Activated B cell treated with CpG ODN at 0.5 μM for 24 hours (primary cell): Measurements from ENCODE around the gene RDH16. TPM values are rescaled to one million over a fixed set of nuclear protein-coding genes. Genes with fewer than 3 reads are reported as not detected.

Experiments
- ATAC-seq: fragments of 200-7000 bp; cut with Tn5 transposase; one replicate; pipeline ENCODE4 v1.10.0; 2021; ENCODE audit warnings: low read depth, mild to moderate bottlenecking, moderate library complexity
- CTCF ChIA-PET: fragments of 350-600 bp; sonication (Branson Sonifier 250); formaldehyde crosslinking; loops from one replicate; lab custom pipeline; 2021; ENCODE audit warnings: antibody characterized with exemption; lab: Charles Lee
- POLR2A ChIA-PET: fragments of 350-600 bp; sonication (Branson Sonifier 250); formaldehyde crosslinking; loops from one replicate; lab custom pipeline; 2021; ENCODE audit warnings: antibody characterized with exemption; lab: Charles Lee
- DNase-seq: peaks from one replicate; pipeline ENCODE4 v3.0.0; 2022
- H3K27ac Mint-ChIP-seq: one replicate; pipeline ENCODE4 v1.8.0; 2020; ENCODE audit warnings: mixed read lengths
- H3K27me3 Mint-ChIP-seq: one replicate; pipeline ENCODE4 v1.8.0; 2021; ENCODE audit warnings: mixed read lengths
- H3K36me3 Mint-ChIP-seq: one replicate; pipeline ENCODE4 v1.8.0; 2021; ENCODE audit warnings: low read depth, mixed read lengths
- H3K4me1 Mint-ChIP-seq: one replicate; pipeline ENCODE4 v1.8.0; 2021; ENCODE audit warnings: mixed read lengths
- H3K4me3 Mint-ChIP-seq: one replicate; pipeline ENCODE4 v1.8.0; 2020; ENCODE audit warnings: mild to moderate bottlenecking, mixed read lengths
- H3K9me3 Mint-ChIP-seq: one replicate; pipeline ENCODE4 v1.8.0; 2020; ENCODE audit warnings: mixed read lengths
- intact Hi-C: fragments of 100-400 bp; cut with micrococcal nuclease; formaldehyde crosslinking; loops from one replicate; pipeline ENCODE4 v1.15.1; 2024
- total RNA-seq: library from RNA; stranded (reverse); gene quantifications from 2 replicates; pipeline ENCODE4 v1.2.3, GENCODE V29; 2022
- TF ChIP-seq, protein P1 (sequence below): fragments of 200-600 bp; IDR thresholded peaks from one replicate; pipeline ENCODE4 v1.8.0; 2022; ENCODE audit warnings: antibody characterized with exemption, mild to moderate bottlenecking

RDH16 gene
- total RNA-seq, 1 donor from 2014 or later: 0.47 TPM

DNA sequence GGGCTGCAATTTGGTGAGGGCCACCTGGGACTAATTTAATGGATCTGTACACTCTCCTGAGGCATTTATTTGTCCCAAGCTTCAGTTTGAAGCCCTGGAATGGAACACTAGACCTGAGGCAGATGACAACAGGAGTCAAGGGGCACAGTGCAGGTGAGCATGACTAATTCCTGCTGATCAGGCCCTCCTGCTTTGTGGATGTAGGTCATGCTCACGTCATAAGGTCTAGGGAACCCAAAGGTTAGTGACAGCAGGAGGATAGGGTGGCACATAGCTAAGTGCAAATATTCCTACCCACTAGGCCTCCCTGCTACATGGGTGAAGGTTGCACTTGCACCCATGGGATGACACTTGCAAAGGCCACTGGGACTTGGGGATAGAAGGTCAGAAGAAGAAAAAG is 54.0 kb downstream of the RDH16 start:
- no peak for ATAC-seq
- intact Hi-C loops: no loop called here
- peaks cover 9% of the 10 kb centered on the region for H3K27me3 Mint-ChIP-seq
- TF ChIP-seq, protein P1, sequence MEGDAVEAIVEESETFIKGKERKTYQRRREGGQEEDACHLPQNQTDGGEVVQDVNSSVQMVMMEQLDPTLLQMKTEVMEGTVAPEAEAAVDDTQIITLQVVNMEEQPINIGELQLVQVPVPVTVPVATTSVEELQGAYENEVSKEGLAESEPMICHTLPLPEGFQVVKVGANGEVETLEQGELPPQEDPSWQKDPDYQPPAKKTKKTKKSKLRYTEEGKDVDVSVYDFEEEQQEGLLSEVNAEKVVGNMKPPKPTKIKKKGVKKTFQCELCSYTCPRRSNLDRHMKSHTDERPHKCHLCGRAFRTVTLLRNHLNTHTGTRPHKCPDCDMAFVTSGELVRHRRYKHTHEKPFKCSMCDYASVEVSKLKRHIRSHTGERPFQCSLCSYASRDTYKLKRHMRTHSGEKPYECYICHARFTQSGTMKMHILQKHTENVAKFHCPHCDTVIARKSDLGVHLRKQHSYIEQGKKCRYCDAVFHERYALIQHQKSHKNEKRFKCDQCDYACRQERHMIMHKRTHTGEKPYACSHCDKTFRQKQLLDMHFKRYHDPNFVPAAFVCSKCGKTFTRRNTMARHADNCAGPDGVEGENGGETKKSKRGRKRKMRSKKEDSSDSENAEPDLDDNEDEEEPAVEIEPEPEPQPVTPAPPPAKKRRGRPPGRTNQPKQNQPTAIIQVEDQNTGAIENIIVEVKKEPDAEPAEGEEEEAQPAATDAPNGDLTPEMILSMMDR: no peak
- POLR2A ChIA-PET: no interaction called here
- H3K9me3 Mint-ChIP-seq: peaks cover 27% of the 10 kb centered on the region
- H3K4me1 Mint-ChIP-seq: no peaks in the 10 kb centered on the region
- no peaks in the 10 kb centered on the region for H3K36me3 Mint-ChIP-seq
- CTCF ChIA-PET: no interaction called here
- DNase-seq: no peak
- no peak overlapping the region for H3K27ac Mint-ChIP-seq
- no peak overlapping the region for H3K4me3 Mint-ChIP-seq

Other genes with a start within 250 kb of the RDH16 start
- gene NACA, start 232.3 kb downstream of the RDH16 start, total RNA-seq: 1,104 and 1,342 TPM in 2 replicates
- gene PRIM1, start 205.3 kb downstream of the RDH16 start, total RNA-seq: 15.1 and 16.8 TPM in 2 replicates
- gene HSD17B6, start 194.3 kb downstream of the RDH16 start, total RNA-seq: 0.29 and 0.46 TPM in 2 replicates
- gene SDR9C7, start 23.2 kb downstream of the RDH16 start, total RNA-seq: not detected in 2 replicates
- 12.6 and 13.3 TPM in 2 replicates for gene ZBTB39, start 48.9 kb upstream of the RDH16 start, total RNA-seq
- not detected in 2 replicates for gene TAC3, start 58.9 kb upstream of the RDH16 start, total RNA-seq
- gene MYO1A, start 92.5 kb upstream of the RDH16 start, total RNA-seq: 0.39 and 0.71 TPM in 2 replicates
- 23.0 and 27.6 TPM in 2 replicates for gene NEMP1, start 121.2 kb upstream of the RDH16 start, total RNA-seq
- 20.4 and 22.1 TPM in 2 replicates for gene NAB2, start 131.5 kb upstream of the RDH16 start, total RNA-seq
- gene STAT6, start 153.8 kb upstream of the RDH16 start, total RNA-seq: 635 and 745 TPM in 2 replicates
- 0.56 and 0.95 TPM in 2 replicates for gene LRP1, start 170.9 kb upstream of the RDH16 start, total RNA-seq
- not detected in 2 replicates for gene LRP1-AS, start 190.0 kb upstream of the RDH16 start, total RNA-seq